Islet precursor cell (in vitro differentiated cells): ENCODE measurements around the gene RASGEF1B.
"Not testable (repeated sequence)": the region's sequence is repeated elsewhere in the genome, so short reads cannot be mapped to it uniquely, and the experiment has no call there.

ENCODE experiments used
- DNase-seq: peaks from one replicate; pipeline ENCODE4 v3.0.0-alpha.2; 2018

Gene RASGEF1B

GRCh38 chr4:81429031-81429430, 42.7 kb downstream of the RASGEF1B start:
- no peak for DNase-seq

- no peak for DNase-seq
These were observed 43.7 kb downstream of the RASGEF1B start for GRCh38 chr4:81428002-81428401.

- no peak for DNase-seq
These were observed 44.3 kb downstream of the RASGEF1B start for GRCh38 chr4:81427344-81427821.

GRCh38 chr4:81426770-81427289, 44.9 kb downstream of the RASGEF1B start:
- no peak for DNase-seq

GRCh38 chr4:81424816-81425755, 46.6 kb downstream of the RASGEF1B start:
- no peak for DNase-seq

GRCh38 chr4:81424336-81424735, 47.4 kb downstream of the RASGEF1B start:
- DNase-seq = peak; percentile 77

GRCh38 chr4:81422595-81422994, 49.1 kb downstream of the RASGEF1B start:
- no peak for DNase-seq

- DNase-seq = peak; percentile 93
These were observed 50.1 kb downstream of the RASGEF1B start for GRCh38 chr4:81421346-81422218.

- no peak for DNase-seq
These were observed 53.1 kb downstream of the RASGEF1B start for GRCh38 chr4:81418572-81418971.

- DNase-seq = no peak
These were observed 58.7 kb downstream of the RASGEF1B start for GRCh38 chr4:81412946-81413495.

- DNase-seq = no peak
These were observed 61.0 kb downstream of the RASGEF1B start for GRCh38 chr4:81410680-81411079.

GRCh38 chr4:81409836-81410235, 61.9 kb downstream of the RASGEF1B start:
- no peak for DNase-seq

- DNase-seq = no peak
These were observed 63.4 kb downstream of the RASGEF1B start for GRCh38 chr4:81408341-81408740.

- DNase-seq = no peak
These were observed 64.0 kb downstream of the RASGEF1B start for GRCh38 chr4:81407726-81408125.

- not testable (repeated sequence) for DNase-seq
These were observed 65.2 kb downstream of the RASGEF1B start for GRCh38 chr4:81406481-81406880.

GRCh38 chr4:81405900-81406401, 65.8 kb downstream of the RASGEF1B start:
- no peak for DNase-seq

GRCh38 chr4:81404741-81405140, 67.0 kb downstream of the RASGEF1B start:
- DNase-seq = no peak

- no peak for DNase-seq
These were observed 67.4 kb downstream of the RASGEF1B start for GRCh38 chr4:81404294-81404693.

- DNase-seq = no peak
These were observed 72.2 kb downstream of the RASGEF1B start for GRCh38 chr4:81399306-81400086.

- DNase-seq = no peak
These were observed 73.3 kb downstream of the RASGEF1B start for GRCh38 chr4:81398379-81398778.

GRCh38 chr4:81397635-81398034, 74.1 kb downstream of the RASGEF1B start:
- no peak for DNase-seq

- no peak for DNase-seq
These were observed 76.5 kb downstream of the RASGEF1B start for GRCh38 chr4:81395239-81395638.
